NCI-H146 treated with DMSO at 0.1 percent for 48 hours (cell line): ENCODE results near the gene LTB.
"Not testable (repeated sequence)": the region's sequence is repeated elsewhere in the genome, so short reads cannot be mapped to it uniquely, and the experiment has no call there.

Source experiments
- DNase-seq: peaks from one replicate; lab custom pipeline; 2025; ENCODE audit not compliant: unreplicated experiment; lab: John Stamatoyannopoulos, UW

LTB gene

DNA sequence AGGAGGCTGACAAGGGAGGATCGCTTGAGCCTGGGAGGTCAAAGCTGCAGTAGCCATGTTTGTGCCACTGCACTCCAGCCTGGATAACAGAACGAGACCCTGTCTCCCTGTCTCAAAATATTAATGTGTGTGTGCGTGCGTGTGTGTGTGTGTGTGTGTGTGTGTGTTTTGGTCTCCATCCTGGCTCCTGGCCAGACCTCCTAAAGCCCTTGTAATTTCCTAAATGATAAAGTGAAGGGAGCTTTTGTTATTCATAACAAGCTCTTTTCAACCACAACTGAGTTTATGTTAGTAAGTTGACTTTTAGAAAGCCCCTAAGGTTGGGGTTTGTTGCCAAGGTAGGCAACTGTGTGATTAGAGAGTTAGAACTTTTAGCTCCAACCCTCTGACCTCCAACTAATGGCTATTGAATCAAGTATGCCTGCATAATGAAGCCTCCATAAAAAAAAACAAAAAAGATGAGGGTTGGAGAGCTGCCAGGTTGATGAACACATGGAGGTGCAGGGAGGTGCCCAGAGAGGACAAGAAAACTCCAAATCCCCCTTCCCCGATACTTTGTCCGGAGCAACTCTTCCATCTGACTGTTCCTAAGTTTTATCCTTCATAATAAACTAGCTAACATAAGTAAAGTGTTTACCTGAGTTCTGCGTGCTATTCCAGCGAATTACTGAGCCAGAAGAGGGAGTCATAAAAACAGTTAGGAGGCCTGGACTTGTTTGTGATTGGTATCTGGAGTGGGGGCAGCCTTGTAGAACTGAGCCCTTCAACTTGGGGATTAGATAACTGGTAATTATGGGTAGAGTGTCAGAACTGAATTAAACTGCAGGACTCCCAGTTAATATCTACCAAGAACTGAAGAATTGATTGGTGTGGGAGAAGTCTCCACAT is 27.5 kb upstream of the LTB start:
- peak; percentile 68 for DNase-seq

- no peak for DNase-seq
Observed at GRCh38 chr6:31607317-31607716, 25.1 kb upstream of the LTB start.

- DNase-seq = peak; percentile 17
Observed at GRCh38 chr6:31597006-31597405, 14.8 kb upstream of the LTB start.

DNA sequence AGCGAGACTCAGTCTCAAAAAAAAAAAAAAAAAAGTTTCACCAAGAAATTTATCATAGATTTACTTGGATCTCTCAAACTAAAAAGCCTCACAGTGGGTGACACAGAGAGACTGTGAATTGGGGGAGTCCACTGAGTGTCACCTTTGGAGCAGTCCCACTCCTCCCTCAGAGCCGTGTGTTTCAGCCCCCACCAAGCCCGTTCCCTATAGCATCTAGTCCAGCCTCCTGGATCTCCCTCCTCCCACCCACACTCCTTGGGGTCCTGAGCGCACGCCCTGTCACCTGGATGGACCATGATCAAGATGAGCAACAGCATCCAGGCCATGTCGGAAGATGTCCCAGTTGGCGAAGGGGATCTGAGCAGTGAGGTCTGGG is 10.2 kb upstream of the LTB start:
- DNase-seq = no peak

GRCh38 chr6:31590691-31591090 is 8.5 kb upstream of the LTB start:
- DNase-seq = not testable (repeated sequence)

DNA sequence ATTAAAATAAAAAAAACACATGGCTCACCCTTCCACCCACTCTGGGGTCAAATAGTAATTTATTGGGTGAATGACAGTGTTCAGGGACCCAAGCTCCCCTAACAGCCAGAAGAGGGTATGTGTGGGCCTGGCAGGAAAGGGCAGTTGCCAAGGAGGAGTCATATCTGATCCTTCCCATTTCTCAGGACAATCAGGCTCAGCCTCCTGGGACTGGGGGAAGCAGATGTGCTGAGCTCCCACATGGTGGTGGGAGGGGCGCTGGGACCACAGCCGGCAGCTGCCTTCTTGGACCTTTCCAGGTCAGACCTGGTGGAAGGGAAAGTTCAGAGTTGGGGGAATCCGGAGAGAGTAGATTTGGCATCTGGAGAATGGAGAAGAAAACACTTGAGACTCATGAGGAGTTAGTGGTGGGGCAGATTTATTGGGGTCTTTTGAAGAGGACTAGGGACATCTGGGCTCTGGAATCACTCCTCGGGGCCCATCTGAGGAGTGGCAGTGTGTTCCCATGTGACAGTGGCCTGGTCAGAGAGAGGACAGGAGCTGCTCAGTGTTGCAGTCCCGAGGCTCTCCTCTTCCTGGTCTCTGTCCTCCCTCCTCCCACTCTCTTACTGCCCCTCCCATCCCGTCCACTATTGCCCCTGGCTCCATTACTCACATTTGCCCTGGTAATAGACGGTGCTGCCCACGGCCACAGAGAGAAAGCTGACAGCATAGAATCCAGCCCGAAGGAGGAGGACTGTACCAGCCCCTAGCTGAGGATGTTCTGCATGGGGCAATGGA is 6.8 kb upstream of the LTB start:
- no peak for DNase-seq

- no peak for DNase-seq
Observed at GRCh38 chr6:31587791-31588777, 5.9 kb upstream of the LTB start.

- DNase-seq = no peak
Observed at GRCh38 chr6:31586599-31587281, 4.5 kb upstream of the LTB start.

DNA sequence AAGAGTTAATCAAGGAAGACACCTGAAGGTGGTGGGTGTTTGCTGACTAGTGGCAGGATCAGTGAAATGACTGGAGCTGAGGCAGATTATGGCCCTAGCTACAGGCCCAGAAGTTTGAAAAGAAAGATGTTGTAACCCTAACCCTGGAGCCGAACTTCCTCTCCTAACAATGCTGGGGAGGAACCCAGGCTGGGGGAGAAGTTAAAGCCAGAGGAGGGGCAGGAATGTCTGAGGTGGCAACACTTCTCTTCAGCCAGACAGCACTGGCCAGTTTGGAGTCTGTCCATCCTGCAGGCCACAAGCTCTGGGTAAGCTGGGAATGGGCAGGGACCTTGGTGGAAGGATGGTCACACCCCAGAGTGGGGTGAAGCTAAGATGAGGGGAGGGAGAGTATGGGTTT is 3.8 kb upstream of the LTB start, which contains the start of gene LST1:
Gene LST1, plus strand, starts transcription at position 270 of the 400 bp plus-strand sequence. CDS start 1,023 bp downstream, outside the sequence.
- DNase-seq = no peak

GRCh38 chr6:31585491-31585890 is 3.3 kb upstream of the LTB start:
- DNase-seq = no peak

GRCh38 chr6:31581434-31582229 is 592 bp downstream of the LTB start:
- no peak for DNase-seq

DNA sequence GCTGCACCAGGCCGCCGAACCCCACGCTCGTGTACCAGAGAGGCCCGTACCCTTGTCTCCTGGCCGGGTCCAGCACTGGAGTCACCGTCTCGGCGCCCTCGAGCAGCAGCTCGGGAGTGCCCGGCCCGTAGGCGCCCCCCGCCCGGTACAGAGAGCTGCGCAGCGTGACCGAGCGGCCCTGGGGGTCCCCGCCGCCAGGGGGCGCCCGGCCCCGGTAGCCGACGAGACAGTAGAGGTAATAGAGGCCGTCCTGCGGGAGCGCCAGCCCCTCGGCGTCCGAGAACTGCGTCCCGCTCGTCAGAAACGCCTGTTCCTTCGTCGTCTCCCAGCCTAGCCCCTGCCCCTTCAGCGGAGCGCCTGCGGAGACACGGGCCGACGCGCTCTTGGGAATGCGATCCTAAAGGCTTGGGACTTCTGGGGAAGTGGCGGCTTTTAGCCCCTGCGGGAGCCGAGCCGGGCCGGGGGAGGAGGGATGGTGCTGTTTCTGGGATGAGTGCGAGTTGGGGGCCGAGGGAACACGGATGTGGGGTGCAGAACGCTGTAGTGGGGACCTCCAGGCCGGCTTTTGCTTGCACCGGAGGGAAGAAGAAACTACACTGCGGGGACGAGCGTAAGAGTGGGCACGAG is 1.3 kb downstream of the LTB start:
- DNase-seq = peak; percentile 41

DNA sequence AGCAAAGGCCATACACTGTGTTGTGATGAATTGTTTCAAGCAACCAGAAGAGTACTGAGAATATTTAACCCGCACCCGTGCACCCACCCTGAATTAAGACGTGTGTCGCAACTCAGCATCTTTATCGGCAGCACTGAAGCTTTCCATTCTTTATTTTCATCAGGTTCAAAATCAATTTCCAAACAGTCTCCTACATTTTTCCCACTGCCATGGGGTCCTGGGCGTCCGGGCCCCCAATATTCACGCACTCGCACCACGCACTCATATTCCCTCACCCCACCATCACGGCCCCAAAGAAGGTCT is 1.8 kb downstream of the LTB start:
- DNase-seq = no peak

GRCh38 chr6:31579546-31580437 is 2.4 kb downstream of the LTB start:
- DNase-seq = no peak

GRCh38 chr6:31579119-31579505 is 3.1 kb downstream of the LTB start:
- no peak for DNase-seq

DNA sequence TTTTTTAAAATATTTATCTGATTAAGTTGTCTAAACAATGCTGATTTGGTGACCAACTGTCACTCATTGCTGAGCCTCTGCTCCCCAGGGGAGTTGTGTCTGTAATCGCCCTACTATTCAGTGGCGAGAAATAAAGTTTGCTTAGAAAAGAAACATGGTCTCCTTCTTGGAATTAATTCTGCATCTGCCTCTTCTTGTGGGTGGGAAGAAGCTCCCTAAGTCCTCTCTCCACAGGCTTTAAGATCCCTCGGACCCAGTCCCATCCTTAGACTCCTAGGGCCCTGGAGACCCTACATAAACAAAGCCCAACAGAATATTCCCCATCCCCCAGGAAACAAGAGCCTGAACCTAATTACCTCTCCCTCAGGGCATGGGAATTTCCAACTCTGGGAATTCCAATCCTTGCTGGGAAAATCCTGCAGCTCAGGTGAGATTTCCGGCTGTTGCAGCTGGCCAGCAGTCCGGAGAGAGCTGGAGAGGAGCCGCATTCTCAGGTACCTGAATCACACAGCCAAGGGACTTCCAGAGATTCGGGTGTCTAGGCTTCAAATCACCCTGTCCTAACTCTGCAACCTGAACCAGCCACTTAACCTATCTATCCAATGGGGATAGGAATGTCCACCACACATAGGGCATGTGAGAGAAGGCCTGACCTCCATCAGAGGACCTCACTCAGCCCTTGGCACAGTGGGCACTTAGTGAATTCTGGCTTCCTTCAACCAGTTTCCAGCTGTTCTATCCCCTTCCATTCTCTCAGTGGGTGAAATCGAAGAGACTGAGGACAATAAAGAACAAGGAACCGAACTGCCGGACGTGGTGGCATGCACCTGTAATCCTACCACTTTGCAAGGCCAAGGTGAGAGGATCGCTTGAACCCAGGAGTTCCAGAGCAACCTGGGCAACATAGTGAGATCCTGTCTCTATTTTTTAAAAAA is 3.8 kb downstream of the LTB start:
- DNase-seq = no peak

DNA sequence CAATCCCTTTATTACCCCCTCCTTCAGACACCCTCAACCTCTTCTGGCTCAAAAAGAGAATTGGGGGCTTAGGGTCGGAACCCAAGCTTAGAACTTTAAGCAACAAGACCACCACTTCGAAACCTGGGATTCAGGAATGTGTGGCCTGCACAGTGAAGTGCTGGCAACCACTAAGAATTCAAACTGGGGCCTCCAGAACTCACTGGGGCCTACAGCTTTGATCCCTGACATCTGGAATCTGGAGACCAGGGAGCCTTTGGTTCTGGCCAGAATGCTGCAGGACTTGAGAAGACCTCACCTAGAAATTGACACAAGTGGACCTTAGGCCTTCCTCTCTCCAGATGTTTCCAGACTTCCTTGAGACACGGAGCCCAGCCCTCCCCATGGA is 4.7 kb downstream of the LTB start:
- DNase-seq = no peak
